Ascending aorta (tissue), 2 donors: ENCODE measurements around the gene PID1. TPM values are rescaled to one million over a fixed set of nuclear protein-coding genes. Genes with fewer than 3 reads are reported as not detected.

Source experiments
- DNase-seq, 2 donors: peaks; one replicate each; pipeline ENCODE4 v3.0.0-alpha.2; 2019; ENCODE audit warnings: low spot score in 2 of 2
- H3K27ac ChIP-seq, 2 donors: fragments of 200-600 bp; sonication (generic); one replicate each; pipeline ENCODE4 v1.5.1; 2016 to 2017; ENCODE audit warnings: mild to moderate bottlenecking in 1 of 2
- H3K27me3 ChIP-seq: fragments of 200-600 bp; sonication (generic); one replicate; pipeline ENCODE4 v1.5.1; 2017
- H3K36me3 ChIP-seq, 2 donors: fragments of 200-600 bp; sonication (generic); one replicate each; pipeline ENCODE4 v1.5.1; 2016
- H3K4me1 ChIP-seq, 2 donors: fragments of 200-600 bp; sonication (generic); one replicate each; pipeline ENCODE4 v1.5.1; 2016 to 2017; ENCODE audit warnings: mild to moderate bottlenecking in 1 of 2
- H3K4me3 ChIP-seq, 2 donors: fragments of 200-600 bp; sonication (generic); one replicate each; pipeline ENCODE4 v1.5.1; 2016 to 2017; ENCODE audit warnings: mild to moderate bottlenecking in 1 of 2
- H3K9me3 ChIP-seq, 2 donors: fragments of 200-600 bp; sonication (generic); one replicate each; pipeline ENCODE4 v1.5.1; 2016
- CTCF ChIP-seq, 3 experiments: fragments of 200-600 bp in 2 of 3; fragments of 450-650 bp in 1 of 3; sonication (generic) in 2 of 3; IDR thresholded peaks; one replicate each; pipeline ENCODE4 v1.5.1; 2016 to 2019; ENCODE audit warnings: antibody characterized with exemption in 3 of 3, mild to moderate bottlenecking in 1 of 3, moderate library complexity in 1 of 3
- intact Hi-C: fragments of 100-400 bp; cut with DNase I; formaldehyde crosslinking; loops from one replicate; pipeline ENCODE4 v1.15.1; 2023
- total RNA-seq: library from RNA; depleted of rRNA; stranded (reverse); fragments of >200 nt; gene quantifications from one replicate; pipeline ENCODE4 v1.1.0, GENCODE V29; 2016

Gene PID1
- total RNA-seq, 1 donor from 2014 or later: 38.4 TPM

DNA sequence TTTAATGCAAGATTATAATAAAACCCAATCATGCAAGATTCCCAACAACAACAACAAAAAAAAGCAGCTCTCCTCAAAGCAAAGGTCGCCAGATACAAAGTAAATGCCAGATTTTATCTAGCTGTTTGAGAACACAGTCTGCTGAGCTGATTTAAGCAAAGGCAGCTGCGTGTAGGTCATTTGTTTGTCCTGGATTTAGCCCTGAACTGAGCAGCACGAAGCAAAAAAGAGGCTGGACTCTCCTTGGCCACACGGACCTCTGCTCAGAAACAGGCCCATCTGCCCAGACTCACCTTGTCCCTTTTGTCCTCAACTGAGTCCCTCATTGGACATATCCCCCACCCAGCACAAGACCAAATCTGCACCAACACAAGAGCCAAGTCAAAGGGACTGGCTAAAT is 91.5 kb downstream of the PID1 start:
- Histone ChIP-seq H3K9me3 (no peaks in the 10 kb centered on the region), H3K4me1 (peaks cover 3 to 28% of the 10 kb centered on the region in 2 donors), H3K4me3 (peak overlapping the region in 1 of 2 donors; percentile 15), H3K27me3 (no peaks in the 10 kb centered on the region), H3K36me3 (peaks cover 0 to 4% of the 10 kb centered on the region in 2 donors), H3K27ac (peak overlapping the region; percentile 71 to 86)
- intact Hi-C loops: loop anchor here (1.0 to 10.0 kb wide), 2 partner anchors 20 to 265 kb away; no protein-coding TSS in a partner anchor
- DNase-seq: no peak
- TF ChIP-seq CTCF (IDR thresholded peaks at IDR 0.05): no peak

- Histone ChIP-seq H3K36me3 (peaks cover 0 to 4% of the 10 kb centered on the region in 2 donors), H3K27ac (peak overlapping the region; percentile 71 to 86), H3K4me1 (peaks cover 3 to 28% of the 10 kb centered on the region in 2 donors), H3K4me3 (no peak overlapping the region), H3K27me3 (no peaks in the 10 kb centered on the region), H3K9me3 (no peaks in the 10 kb centered on the region)
- DNase-seq: no peak
- intact Hi-C loops: loop anchor here (1.0 to 10.0 kb wide), 2 partner anchors 19 to 266 kb away; no protein-coding TSS in a partner anchor
- TF ChIP-seq CTCF (IDR thresholded peaks at IDR 0.05): no peak
Measured at GRCh38 chr2:229178706-229179105, 92.4 kb downstream of the PID1 start.

GRCh38 chr2:229178117-229178516 is 93.0 kb downstream of the PID1 start:
- Histone ChIP-seq H3K4me1 (peaks cover 3 to 28% of the 10 kb centered on the region in 2 donors), H3K27ac (peak overlapping the region; percentile 71 to 86), H3K36me3 (peaks cover 0 to 4% of the 10 kb centered on the region in 2 donors), H3K4me3 (no peak overlapping the region), H3K9me3 (no peaks in the 10 kb centered on the region), H3K27me3 (no peaks in the 10 kb centered on the region)
- no peak for DNase-seq
- intact Hi-C loops: loop anchor here (10.0 kb wide), 1 partner anchor 267 kb away; no protein-coding TSS in a partner anchor
- no peak for TF ChIP-seq CTCF (IDR thresholded peaks at IDR 0.05)

GRCh38 chr2:229176136-229176535 is 95.0 kb downstream of the PID1 start:
- H3K27ac ChIP-seq: peak overlapping the region; percentile 71 to 86

GRCh38 chr2:229175497-229175863 is 95.6 kb downstream of the PID1 start:
- Histone ChIP-seq H3K4me1 (peaks cover 3 to 23% of the 10 kb centered on the region in 2 donors), H3K27ac (peak overlapping the region; percentile 28 to 71), H3K27me3 (no peaks in the 10 kb centered on the region), H3K9me3 (peaks cover 0 to 11% of the 10 kb centered on the region in 2 donors), H3K4me3 (no peak overlapping the region), H3K36me3 (no peaks in the 10 kb centered on the region)
- TF ChIP-seq CTCF (IDR thresholded peaks at IDR 0.05): no peak
- DNase-seq: no peak
- intact Hi-C loops: loop anchor here (10.0 kb wide), 1 partner anchor 269 kb away; no protein-coding TSS in a partner anchor

More at GRCh38 chr2:229176136-229176535, 95.0 kb downstream of the PID1 start:
- no peaks in the 10 kb centered on the region for H3K27me3 ChIP-seq
- DNase-seq: no peak
- peaks cover 0 to 4% of the 10 kb centered on the region in 2 donors for H3K36me3 ChIP-seq
- peaks cover 0 to 11% of the 10 kb centered on the region in 2 donors for H3K9me3 ChIP-seq
- H3K4me1 ChIP-seq: peaks cover 3 to 25% of the 10 kb centered on the region in 2 donors
- no peak for TF ChIP-seq CTCF (IDR thresholded peaks at IDR 0.05)
- H3K4me3 ChIP-seq: no peak overlapping the region
- intact Hi-C loops: loop anchor here (10.0 kb wide), 1 partner anchor 269 kb away; no protein-coding TSS in a partner anchor
